ENCODE measurements around the gene STK25.
"Not testable (repeated sequence)": the region's sequence is repeated elsewhere in the genome, so short reads cannot be mapped to it uniquely, and the experiment has no call there.

Gene STK25

DNA sequence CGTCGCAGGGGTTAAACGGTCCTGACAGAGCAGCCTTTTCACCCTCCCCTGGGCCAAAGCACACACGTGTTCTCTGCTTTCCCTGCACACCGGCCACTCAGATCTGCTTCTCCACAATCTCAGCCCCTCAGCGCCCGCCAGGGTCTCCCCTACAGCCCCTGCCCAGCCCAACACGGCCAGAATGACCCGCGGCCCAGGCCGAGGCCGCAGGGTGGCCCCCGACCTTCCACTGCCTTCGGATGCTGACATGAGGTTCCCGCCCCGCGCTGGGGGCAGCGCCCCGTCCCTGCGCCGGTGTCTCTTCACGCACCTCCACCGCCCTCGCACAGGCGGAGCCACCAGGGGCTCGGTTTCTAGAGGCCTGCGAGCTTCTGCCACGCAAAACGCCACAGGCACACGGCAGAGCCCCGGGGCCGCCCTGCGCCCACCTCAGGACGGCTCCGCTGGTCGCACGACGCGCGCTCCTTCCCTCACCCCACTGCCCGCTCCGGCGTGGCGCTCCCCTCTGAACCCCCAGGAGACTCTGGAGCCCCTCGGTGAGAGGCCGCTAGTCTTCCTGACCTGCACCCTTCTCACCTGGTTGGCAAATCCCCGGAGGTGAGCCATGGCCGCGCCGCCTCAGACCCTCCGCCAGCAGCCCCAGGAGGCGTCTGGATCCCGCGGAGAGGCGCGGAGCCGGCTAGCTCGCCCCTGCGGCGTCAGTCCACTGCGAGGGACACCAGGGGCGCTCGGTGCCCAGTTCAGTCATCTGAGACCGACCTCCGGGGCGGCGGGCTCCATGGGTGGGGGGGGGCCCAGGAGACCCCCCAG is 749 bp downstream of the STK25 start:
- no peak for DNase-seq

DNA sequence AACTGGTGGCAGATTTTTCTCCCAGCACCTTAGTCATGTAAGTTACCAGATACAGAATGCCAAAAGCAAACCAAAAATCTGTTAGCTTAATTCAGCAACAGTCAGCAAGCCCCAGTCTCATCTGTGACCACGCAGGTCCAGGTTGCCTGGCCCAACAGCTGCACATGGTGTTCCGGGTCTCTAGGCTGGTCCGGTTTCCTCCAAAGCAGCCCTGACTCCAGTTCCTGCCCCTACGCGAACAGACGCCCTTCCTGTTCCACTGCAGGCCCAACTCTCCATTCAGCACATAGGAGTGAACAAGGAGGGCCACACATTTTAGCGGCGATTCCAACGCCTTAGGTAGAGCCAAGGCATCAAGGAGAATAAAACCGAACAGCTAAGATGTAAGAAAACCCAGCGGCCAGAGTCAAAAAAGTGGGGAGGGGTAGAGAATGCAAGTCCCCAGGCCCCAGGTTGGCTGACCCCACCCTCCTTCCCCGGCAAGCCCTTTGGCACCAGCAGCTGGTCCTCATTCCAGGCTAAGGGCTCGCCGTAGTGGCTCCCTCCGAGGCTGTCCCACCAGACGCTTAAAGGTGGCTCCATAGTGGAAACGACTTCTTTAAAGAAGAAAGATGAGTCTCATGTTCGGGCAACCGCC is 1.5 kb downstream of the STK25 start:
- no peak for DNase-seq

- not testable (repeated sequence) for DNase-seq
These were observed 2.1 kb downstream of the STK25 start for GRCh38 chr2:241506317-241506716.

DNA sequence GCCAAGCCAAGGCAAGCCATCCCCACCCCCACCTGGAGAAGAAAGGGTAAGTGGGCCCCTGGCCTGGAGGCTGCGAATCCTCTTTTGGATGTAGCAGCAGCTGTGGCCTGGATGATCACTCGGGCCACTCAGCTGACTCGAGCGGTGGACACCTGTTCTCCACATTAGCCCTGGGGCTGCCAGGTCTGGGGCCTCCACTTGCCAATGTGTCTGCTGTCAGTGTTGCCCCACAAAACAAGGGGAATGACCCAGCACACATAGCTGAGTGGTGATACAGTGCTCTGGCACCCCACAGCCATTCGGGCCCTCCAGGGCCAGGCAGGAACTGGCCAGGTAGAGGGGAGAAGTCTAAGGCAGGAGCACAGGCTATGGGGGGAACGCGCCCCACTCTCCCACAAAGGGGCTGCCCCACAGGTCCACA is 2.6 kb downstream of the STK25 start:
- DNase-seq = no peak

GRCh38 chr2:241505086-241505780 is 3.2 kb downstream of the STK25 start:
- DNase-seq = no peak

- no peak for DNase-seq
These were observed 4.5 kb downstream of the STK25 start for GRCh38 chr2:241503776-241504392.

- no peak for DNase-seq
These were observed 6.1 kb downstream of the STK25 start for GRCh38 chr2:241502281-241502680.

DNA sequence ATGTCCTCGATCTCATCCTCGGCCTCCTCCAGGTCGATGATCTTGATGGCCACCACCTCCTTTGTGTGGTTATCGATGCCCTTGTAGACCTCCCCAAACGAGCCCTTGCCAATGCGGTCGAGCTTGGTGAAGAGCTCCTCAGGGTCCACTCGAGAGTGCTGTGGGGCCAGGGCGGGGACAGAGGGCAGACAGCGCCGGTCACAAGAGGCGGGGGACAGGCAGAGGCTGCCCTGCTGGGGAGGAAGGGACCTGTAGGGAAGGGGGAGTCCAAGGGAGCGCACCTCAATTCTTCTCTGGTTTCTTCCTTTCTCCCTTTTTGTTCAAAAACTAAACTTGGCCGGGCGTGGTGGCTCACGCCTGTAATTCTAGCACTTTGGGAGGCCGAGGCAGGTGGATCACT is 6.8 kb downstream of the STK25 start:
- DNase-seq = no peak

GRCh38 chr2:241501099-241501541 is 7.3 kb downstream of the STK25 start:
- DNase-seq = no peak

- DNase-seq = no peak
These were observed 7.9 kb downstream of the STK25 start for GRCh38 chr2:241500431-241500975.

GRCh38 chr2:241500016-241500415 is 8.4 kb downstream of the STK25 start:
- DNase-seq = no peak

DNA sequence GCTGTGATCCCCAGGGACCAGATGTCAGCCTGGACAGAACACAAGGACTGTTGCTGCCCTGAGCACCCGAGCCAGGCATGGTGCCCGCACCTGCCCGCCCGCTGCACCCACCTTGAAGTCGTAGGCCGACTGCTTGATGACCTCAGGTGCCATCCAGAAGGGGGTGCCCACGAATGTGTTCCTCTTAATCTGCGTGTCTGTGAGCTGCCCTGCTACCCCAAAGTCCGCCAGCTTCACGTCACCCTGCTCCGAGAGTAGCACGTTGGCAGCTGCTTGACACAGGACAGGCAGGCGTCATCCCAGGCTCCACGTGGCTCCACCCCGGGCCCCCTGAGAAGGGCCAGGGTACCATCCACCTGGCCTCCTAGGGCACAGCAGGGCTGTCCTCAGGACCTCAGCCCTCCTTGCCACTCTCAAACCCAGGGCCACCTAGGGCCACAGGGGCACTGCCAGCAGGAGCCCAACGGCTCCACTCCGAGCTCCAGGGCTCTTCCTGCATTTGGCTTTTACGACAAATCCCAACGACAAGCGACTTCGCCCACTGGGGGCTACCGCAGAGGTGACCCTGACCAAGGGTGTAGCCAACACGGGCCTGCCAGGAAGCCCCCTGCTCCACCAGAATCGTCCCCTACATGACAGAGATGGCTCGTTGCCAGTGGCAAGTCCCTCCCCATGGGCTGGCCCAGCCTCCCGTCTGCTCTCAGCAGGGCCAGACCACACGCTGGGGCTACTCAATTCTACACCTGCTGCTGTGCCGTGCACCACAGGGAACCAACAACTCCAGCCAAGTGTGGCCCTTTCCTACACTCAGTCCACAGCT is 9.0 kb downstream of the STK25 start:
- DNase-seq = no peak

- no peak for DNase-seq
These were observed 10.0 kb downstream of the STK25 start for GRCh38 chr2:241498115-241499070.

- DNase-seq = no peak
These were observed 11.2 kb downstream of the STK25 start for GRCh38 chr2:241496904-241497877.

- no peak for DNase-seq
These were observed 12.2 kb downstream of the STK25 start for GRCh38 chr2:241496003-241496707.

GRCh38 chr2:241495172-241496002 is 13.0 kb downstream of the STK25 start:
- no peak for DNase-seq

DNA sequence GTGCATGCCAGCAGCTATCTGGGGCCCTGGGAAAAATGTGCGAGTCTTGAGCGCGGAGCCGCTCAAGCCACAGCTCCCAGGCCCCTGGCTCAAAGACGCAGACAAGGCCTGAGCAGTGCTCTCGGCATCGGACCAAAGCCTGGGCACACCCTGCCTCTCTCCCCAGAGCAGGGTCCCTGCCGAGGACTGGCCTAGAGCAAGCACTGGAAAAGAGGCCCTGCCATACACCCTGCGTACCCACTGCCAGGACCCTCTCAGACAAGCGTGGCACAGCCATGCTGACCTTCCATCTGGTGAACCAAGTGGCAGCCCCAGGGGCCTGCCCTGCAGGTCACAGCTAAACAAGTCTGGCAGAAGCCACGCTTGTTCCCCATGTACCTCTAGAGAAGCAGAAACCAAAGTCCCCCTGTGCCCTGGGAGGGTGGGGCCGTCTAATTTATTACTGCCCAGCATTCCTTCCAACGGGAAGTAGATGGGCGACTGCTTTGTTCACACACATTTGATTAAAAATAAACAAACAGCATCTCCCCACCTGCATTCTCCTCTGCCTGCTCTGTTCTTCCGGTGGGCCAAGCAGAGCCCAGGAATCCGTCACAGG is 14.0 kb downstream of the STK25 start:
- DNase-seq = no peak

- no peak for DNase-seq
These were observed 15.3 kb downstream of the STK25 start for GRCh38 chr2:241493092-241493491.
